Activated CD4-positive, alpha-beta T cell treated with anti-CD3 and anti-CD28 coated beads for 48 hours (primary cell): ENCODE measurements around the gene SELENOF.
"Not testable (repeated sequence)": the region's sequence is repeated elsewhere in the genome, so short reads cannot be mapped to it uniquely, and the experiment has no call there.

Experiments
- DNase-seq: peaks from one replicate; pipeline ENCODE4 v3.0.0-alpha.2; 2020

Gene SELENOF

GRCh38 chr1:86915737-86916235 is 1.9 kb upstream of the SELENOF start:
- DNase-seq, result no peak

GRCh38 chr1:86914998-86915736 is 1.2 kb upstream of the SELENOF start:
- peak; percentile 64 for DNase-seq

GRCh38 chr1:86914601-86914997 is 673 bp upstream of the SELENOF start, which contains the start of gene HS2ST1:
Gene HS2ST1 (plus strand): TSS chr1:86914635.
- no peak for DNase-seq

DNA sequence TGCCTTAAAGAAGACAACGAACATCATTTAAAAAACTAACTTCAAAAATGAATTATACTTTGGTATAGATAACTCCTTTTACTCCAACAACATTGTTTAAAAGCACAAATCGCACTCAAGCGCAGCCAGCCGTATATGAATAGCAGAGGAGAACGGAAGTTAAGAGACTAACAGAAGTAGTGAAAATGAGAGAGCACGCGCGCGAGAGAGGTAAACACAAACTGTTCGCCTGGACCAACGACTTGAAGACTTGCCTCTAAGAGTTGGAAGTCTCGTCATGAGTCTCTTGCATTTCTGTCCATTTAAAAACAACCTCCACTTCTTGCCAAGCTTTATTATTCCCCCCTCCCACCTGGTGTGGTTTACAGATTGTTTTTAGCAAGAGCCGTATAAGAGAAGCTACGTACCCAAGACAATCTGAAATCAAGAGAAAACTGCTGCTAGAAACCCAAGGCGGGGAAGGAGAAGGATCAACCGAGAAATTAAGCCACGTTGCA is 479 bp downstream of the SELENOF start:
- peak; percentile 56 for DNase-seq

DNA sequence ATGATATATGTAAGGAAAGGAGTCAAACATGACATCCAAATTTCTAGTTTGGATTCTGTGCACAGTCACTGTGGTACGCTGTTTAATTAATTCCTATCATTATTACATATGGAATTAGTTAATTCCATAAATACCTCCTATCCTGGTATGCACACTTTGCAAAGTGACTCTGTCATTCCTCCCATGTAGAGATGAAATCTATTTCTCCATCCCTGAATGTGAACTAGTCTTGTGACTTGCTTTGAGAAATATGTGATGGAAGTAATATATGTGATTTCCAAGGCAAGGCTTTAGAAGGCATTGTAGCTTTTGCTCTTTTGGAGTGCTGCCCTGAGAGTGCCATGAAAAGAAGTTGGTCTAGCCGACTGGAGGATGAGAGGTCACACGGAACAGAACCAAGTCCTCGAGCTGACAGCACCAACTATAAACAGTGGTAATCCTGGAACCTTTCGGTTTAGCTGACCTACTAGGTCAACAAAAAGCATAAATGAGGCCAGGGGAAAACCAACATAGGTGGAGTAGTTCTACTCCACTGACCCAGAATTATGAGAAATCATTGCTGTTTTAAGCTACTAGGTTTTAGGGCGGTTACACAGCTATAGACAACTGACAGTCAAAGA is 1.5 kb downstream of the SELENOF start:
- no peak for DNase-seq

DNA sequence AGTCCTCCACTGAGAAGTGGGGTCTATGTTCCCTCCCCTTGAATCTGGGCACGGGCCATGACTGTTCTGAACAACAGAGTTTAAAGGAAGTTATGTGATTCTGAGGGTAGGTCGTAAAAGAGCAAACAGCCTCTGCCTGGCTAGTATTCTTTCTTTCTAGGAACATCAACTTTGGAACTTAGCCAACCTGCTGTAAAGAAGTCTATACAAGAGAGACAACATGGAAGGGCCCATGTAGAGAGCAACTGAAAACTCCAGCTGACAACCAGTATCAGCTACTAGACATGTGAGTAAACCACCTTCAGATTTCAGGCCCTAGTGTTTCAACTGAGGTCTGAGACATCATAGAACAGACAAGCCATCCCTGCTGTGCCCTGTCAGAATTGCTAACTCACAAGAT is 7.5 kb downstream of the SELENOF start:
- DNase-seq, result no peak

- no peak for DNase-seq
These were observed 8.1 kb downstream of the SELENOF start for GRCh38 chr1:86905875-86906274.

- not testable (repeated sequence) for DNase-seq
These were observed 14.5 kb downstream of the SELENOF start for GRCh38 chr1:86899401-86899800.

- DNase-seq, result no peak
These were observed 25.6 kb downstream of the SELENOF start for GRCh38 chr1:86888327-86888726.

- no peak for DNase-seq
These were observed 26.3 kb downstream of the SELENOF start for GRCh38 chr1:86887479-86888162.

DNA sequence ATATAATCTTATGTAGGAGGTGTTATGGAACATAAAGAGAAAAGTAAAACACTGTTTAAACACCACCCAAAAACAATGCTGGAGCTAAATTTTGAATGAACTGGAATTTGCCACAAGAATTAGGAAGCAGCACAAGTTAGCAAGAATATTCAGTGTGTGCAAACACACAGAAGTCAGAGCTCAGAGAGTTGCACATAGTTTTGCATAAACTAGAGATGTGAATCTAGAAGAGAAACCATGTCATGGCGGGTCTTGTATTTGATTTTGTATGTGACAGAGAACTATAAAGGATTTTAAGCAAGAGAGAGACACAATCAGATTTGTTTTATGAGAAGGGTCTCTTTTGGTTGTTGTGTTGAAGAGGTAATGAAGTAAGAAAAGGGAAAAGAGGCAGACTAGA is 38.2 kb downstream of the SELENOF start:
- no peak for DNase-seq

- DNase-seq, result no peak
These were observed 41.8 kb downstream of the SELENOF start for GRCh38 chr1:86872086-86872485.

GRCh38 chr1:86871001-86871400 is 42.9 kb downstream of the SELENOF start:
- no peak for DNase-seq

DNA sequence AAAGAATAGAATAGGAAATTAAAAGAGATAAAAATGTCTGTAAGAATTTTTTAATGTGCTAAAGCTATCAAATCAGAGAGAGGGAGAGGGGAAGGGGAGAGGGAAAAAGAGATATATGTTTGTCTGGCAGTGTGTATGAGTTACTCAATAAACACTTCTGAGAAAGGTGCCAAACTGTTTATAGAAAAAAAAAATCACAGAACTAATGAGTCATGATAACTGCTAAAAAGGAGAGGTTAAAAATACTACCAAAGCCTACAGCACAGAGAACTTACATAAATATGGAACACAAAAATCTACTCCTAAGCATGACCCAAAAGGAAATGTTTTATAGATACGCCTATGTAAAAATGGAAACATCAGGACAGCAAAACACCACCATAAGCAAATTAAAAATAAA is 45.4 kb downstream of the SELENOF start:
- no peak for DNase-seq

DNA sequence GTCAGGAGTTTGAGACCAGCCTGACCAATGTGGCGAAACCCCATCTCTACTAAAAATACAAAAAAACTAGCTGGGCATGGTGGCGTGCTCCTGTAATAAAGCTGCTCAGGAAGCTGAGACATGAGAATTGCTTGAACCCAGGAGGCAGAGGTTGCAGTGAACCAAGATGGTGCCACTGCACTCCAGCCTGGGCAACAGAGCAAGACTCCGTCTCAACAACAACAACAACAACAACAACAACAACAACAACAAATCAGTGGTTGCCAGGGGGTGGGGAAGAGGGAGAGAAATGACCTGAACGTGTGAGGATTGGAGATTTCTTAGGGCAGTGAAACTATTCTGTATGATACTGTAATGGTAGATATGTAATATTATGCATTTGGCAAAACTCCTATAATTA is 46.6 kb downstream of the SELENOF start:
- DNase-seq, result not testable (repeated sequence)

DNA sequence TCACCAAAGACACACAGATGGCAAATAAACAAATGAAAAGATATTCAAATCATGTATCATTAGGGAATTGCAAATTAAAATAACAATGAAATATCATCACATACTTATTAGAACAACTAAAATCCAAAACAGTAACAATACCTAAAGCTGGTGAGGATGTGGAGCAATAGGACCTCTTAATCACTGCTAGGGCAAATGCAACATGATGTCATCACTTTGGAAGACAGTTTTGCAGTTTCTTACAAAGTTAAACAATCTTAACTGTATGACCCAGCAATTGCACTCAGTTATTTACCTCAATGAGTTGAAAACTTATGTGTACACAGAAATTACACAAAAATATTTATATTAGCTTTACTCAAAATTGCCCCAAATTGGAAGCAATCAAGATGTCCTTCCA is 47.3 kb downstream of the SELENOF start:
- DNase-seq, result no peak

DNA sequence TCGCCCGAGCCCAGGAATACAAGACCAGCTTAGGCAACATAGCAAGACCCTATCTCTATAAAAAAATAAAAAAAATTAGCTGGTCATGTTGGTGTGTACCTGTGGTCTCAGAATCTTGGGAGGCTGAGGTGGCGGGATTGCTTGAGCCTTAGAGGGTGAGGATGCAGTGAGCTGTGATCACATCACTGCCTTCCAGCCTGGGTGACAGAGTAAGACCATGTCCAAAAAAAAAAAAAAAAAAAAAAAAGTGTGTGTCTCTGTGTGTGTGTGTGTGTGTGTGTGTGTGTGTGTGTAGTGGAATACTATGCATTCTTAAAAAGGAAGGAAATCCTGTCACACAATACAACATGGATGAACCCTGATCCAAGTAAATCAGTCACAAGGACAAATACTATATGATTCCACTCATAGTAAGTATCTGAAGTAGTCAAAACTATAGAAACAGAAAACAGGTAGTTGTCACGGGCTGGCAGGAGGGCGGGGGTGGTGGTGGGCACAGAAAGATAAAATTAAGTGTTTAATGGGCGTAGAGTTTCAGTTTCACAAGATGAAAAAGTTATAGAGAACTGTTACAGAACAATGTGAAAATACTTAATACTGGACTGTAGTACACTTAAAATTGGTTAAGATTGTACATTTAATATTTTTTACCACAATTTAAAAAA is 47.8 kb downstream of the SELENOF start:
- no peak for DNase-seq

DNA sequence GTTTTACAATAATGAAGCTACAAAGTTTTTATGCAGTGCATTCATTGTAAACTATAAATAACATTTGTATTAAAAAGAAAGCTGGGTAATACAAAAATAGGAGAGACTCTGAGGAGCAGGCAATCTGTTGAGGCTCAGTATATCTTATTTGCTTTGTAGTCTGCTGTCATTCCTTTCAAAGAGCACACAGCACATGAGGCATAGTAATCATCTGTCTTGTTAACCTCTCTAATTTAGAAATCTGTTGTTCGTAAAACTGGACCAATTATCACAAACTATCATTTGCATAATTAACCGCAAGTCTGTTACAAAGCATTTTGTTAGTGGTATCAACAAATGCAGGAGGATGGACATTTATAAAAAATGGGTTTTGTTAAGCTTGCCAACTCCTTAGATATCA is 51.0 kb downstream of the SELENOF start:
- no peak for DNase-seq

DNA sequence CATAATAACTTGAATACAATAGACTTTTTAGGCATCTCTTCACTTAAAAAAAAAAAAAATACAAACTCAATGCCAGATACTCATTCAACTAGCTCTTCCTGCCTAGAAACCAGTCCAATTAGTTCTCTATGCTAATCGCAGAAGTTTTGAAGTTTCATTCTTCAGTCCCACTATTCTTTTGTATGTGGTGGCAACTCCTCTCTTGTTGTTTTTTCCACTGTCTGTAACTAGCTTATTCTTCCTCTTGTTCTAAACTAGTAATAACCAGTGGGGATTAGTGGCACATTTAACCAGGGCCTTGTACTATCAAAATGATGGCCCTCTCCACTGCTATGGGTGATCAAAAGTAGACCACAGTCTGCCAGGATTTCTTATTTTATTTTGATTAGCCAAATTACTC is 52.5 kb downstream of the SELENOF start:
- no peak for DNase-seq

DNA sequence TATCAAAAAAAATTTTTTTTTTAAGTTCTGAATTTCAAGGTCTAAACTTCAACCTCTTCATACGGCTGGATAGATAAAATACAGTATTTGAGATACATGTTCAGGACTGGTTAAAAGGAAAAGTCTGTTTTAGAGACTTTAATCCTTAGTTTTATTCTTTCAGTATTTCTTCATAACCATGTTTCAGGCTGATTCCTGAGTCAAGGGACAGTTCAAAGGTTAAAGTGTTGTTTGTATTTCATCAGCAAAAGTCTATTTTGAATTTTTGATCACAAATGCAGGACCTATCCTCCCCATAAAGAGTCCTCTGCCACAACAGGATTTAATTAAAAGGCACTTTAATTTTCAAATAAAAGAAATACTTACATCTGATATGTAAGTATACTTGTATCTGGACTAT is 53.5 kb downstream of the SELENOF start:
- no peak for DNase-seq

- DNase-seq, result no peak
These were observed 53.9 kb downstream of the SELENOF start for GRCh38 chr1:86860020-86860419.

DNA sequence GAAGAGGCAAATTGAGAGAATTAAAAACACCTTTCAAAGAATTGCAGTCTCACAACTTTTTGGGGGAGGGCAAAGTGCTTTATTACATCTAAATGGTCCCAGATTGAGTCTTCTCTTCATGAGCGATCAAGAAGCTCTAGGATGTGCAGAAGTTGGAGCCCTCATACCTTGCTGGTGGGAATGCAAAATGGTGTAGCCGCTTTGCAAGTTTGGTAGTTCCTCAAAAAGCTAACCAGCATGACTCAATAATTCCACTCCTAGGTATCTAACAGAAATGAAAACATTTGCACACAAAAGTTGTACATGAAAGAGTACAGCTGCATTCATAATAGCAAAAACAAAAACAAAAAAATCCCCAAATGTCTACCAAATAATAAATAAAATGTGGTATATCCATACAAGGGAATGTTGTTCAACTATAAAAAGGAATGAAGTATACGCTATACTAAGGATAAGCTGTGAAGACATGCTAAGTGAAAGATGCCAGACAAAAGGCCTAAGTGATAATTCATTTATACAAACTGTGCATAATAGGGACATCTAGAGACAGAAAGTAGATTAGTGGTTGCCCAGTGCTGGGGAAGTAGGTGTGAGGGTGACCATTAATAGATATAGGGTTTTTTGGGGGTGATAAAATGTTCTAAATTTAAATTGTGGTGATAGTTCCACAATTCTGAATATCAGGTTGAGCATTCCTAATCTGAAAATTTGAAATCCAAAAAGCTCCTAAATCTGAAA is 55.2 kb downstream of the SELENOF start:
- no peak for DNase-seq
